Activated CD4-positive, CD25-positive, alpha-beta regulatory T cell treated with anti-CD3 and anti-CD28 coated beads, Interleukin-2, amount 50 U/mL, for 24 hours (primary cell): ENCODE measurements around the gene KCTD2.

Experiments
- ATAC-seq, 2 donors: fragments of 150-1000 bp; cut with Tn5 transposase; one replicate each; pipeline ENCODE4 v1.10.0; 2021; ENCODE audit warnings: mild to moderate bottlenecking in 1 of 2, moderate library complexity in 1 of 2

KCTD2 gene

DNA sequence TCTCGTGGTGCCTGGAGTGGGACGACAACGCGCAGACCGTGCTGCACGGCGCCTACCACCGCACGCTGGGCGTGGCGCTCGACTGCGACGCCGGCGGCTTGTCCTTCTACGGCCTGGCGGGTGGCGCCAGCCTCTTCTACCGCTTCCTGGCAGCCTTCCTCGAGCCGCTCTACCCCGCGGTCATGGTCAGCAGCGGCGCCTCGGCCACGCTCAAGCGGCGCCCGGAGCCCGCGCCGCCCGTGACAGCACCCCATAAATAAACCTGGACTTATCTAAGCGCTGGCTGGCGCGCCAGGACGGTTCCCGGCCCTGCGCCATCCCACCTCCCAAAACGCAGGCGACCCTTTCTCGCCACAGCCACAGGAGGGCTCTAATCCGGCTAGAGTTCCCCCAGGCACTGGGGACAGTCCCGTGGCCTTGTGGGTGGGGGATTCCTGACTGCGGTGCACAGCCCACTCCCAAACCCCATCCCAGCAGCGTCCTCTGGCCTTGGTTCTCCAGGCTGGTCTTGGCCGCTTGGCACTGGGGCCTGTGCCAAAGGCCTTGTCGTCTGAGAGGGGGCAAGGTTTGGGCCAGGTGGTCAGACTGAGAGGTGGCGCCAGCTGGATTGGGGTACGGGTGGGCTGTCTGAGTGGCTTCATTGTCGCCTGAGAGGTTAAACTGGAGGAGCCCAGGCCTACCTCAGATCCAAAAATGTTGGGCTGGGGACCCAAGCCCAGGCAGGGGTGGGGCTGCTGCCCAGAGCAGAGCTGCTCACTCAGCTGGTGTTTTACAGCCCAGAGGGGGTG is 30.7 kb downstream of the KCTD2 start:
- peak; percentile 85 to 86 for ATAC-seq

DNA sequence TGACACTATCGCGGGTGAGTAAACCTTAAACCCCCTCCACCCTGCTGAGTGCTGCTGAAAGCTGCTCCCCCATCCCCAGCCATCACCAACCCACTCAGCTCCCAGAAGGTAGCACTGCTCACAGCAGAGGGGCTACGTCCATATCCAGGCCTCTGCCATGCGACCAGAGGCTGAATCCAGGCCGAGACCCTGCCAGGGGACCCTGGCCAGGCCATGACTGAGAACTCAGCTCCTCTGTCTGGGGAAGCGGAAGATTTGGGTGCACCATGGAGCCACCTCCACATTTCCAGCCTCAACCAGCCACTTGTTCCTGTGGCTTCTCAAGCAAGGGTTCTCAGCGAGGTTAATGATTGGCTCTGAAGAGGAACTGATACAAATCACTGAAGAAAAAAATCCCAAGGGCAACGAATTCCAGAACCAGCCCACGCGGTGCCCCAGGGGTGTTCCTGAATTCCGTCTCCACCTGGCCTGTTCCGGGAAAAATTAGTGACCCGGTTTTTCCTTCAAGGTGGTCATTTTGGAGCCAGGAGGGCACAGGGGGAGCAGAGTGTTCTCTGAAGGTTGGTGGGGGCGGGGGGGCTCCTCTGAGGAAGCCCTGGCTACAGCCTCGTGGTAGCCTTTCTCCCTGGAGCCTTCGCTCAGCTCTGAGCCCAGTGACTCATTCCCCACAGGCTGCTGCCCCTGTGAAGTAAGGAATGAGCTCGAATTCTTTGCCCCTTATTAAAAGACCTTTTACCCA is 31.4 kb downstream of the KCTD2 start:
- ATAC-seq, result peak; percentile 30 to 31

DNA sequence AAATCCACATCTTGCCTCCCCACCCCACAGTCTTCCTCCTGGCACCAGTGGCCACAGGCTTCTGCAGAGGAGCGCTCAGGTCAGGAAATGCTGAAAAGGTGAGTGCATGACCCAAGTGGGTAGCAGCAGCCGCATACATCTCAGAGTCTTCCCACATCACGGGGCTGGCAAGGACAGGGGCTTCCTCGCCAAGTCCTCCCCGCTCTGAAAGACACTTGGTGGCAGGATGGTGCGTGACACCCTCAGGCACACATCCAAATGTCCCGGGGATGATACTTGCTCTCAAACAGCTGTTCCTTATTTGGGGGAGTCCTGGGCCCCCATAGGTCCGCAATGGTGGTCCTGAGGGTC is 32.0 kb downstream of the KCTD2 start:
- ATAC-seq, result no peak

DNA sequence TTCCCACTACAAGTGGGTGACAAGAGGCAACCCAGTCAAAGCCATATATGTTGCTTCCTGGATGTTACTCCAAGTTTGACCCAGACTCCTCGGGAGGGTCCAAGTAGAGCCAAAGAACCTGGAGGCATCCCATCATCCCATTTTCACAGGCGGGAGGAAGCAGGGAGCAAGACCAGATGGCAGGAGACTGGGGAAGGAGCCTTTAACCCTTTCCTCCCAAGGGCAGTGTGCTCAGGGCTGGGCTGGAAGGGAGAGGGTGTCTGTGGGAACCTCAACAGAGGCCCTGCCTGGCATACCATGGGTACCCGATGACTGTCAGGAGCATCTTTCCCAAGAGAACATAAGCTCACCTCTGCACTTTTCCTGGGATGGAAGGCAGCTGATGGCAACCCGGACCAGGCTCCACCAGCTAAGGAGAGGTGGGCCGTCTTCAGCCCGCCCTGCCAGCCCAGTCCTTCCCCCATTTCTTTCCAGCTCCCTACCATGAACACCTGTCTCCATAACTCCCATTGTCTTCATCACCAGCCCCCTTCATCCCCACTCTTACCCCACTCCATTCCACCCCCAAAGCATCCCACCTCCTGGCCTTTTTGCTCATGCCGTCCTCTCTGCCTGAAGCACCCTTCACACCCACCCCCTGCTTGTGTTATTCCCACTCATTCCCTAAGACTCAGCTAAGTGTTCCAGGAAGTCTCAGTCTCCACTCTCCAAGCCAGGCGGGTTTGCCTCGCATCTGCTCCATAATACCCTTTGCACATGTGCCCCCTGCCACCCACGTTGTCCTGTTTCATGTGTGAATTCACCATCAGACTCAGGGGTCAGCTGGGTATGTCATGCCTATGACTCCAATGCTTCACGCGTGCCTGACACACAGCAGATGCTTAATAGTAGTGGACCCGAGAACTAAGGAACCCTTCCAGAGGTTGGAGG is 34.9 kb downstream of the KCTD2 start:
- no peak for ATAC-seq

DNA sequence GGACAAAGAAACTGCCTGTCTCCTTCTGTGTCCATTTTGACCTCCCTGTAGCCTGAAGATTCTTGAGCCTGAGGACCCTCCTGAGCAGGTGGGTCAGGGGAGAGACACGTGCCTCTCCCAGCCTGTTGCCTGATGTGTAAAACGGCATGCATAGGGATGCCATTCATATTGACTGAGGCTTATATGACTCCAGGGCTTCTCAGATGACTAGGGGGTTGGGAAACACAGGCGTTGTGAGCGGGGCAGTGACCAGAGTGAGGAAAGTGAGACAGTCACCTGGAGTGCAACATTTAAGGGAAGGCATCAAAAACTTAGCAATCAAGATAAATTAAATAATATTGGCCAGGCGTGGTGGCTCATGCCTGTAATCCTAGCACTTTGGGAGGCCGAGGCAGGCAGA is 35.7 kb downstream of the KCTD2 start:
- ATAC-seq, result no peak

DNA sequence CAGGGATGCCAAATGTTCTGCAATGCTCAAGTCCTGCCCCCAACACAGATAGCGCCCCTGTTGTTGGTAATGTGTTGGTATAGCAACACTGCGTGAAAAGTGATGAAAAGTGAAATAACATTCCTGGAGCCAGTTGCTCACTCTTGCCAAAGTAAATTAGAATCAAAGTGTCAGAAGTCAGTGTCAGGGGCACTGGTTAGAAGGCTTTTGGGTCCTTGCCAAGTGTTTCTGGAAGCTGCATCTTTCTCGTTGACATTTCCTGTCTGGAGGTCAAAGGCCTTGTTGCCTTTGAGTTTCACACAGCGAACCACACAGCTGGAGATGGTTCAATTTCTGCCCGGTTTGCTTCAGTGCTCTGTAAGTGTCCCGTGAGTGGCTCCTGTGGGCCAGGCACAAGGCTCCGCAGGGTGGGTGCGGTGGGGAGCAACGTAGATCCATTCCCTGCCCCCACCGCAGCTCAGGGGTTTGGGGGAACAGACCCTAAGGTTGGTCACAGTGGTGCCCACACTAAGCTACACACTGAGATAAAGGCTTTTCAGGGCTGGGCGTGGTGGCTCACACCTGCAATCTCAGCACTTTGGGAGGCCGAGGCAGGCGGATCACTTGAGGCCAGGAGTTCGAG is 37.1 kb downstream of the KCTD2 start:
- ATAC-seq, result no peak

DNA sequence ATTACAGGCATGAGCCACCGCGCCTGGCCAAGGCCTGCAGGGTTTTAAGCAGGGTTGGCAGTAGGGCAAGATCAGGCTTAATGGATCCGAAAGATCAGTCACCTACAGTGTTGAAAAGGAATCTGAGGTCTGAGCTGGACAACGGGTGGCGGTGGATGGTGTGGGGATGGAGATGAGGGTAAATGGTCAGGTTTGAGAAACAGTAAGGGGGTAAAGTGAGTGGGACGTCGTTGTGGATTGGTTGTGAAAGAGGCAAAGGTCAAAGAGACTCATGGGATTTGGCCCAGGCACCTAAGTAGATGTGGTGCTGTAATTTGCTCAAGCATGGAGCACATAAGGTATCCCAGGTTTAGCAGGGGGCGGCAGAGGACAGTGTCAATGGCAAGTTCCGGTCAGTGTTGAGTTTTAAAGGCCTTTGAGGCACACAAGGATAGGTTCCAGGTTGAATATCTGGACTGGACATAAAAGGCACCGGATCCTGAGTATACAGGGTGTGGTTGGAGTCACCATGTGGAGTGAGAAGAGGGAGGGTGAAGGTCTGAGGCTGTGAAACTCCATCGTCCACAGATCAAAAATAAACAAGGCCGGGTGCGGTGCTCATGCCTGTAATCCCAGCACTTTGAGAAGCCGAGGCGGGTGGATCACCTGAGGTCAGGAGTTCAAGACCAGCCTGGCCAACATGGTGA is 39.6 kb downstream of the KCTD2 start:
- ATAC-seq, result no peak

DNA sequence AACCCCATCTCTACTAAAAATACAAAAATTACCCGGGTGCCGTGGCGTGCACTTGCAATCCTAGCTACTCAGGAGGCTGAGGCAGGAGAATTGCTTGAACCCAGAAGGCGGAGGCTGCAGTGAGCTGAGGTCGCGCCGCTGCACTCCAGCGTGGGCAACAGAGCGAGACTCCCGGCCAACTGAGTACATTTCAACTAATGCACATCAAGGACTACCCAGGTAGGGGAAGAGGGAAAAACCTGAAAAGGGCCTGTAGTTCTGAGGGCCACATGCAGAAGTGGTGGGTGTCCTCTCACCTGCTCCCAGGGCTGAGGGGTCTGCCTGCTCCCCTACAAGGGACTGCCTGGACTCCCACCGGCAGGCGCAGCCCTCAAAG is 40.1 kb downstream of the KCTD2 start:
- ATAC-seq, result no peak

DNA sequence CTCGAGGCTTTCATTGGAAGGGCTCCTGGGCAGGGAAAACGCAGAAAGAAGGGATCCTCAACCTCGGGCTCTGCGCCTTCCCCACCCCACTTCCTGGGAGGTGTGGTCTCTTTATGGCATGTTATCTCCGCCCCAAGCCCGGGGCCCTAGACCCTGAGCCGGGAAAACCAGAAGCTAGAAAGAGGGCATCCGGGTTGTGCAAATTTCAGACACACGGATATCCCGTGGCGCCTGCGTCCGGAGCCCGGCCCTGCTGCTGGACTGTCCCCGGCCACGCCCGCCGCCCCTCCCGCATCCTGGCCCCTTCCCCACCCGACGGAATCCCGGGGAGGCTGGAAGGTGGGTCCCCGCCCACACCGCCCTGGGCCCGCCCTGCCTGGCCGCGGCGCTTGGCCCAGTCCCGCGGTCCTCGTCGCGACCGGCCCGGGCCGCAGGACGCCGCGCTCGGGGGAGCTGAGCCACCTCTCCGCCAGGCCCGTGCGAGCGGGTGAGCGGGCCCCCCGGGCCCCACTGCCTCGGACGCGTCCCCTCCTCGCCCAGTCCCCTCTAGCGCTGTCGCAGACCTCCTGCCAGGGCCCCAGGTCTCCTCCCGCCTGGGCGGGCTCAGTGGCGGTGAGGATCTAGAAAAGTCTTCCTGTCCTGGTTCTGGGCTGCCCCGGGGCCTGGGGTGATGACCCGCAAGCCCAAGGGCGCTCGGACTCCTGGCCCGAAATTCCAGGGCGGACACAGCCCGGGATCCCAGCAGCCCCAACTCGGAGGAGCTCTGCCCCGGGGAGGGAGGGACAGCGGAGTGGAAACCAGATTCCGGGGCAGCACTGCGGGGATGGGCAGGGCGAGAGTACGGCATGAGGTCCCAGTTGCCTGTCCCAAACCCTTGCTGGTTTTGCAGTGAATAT is 40.8 kb downstream of the KCTD2 start, which contains the start of gene SLC16A5:
SLC16A5 (plus strand) TSS at position 397 of the 896 bp plus-strand sequence. CDS start 5,683 bp downstream, outside the sequence.
- peak; percentile 66 to 68 for ATAC-seq

DNA sequence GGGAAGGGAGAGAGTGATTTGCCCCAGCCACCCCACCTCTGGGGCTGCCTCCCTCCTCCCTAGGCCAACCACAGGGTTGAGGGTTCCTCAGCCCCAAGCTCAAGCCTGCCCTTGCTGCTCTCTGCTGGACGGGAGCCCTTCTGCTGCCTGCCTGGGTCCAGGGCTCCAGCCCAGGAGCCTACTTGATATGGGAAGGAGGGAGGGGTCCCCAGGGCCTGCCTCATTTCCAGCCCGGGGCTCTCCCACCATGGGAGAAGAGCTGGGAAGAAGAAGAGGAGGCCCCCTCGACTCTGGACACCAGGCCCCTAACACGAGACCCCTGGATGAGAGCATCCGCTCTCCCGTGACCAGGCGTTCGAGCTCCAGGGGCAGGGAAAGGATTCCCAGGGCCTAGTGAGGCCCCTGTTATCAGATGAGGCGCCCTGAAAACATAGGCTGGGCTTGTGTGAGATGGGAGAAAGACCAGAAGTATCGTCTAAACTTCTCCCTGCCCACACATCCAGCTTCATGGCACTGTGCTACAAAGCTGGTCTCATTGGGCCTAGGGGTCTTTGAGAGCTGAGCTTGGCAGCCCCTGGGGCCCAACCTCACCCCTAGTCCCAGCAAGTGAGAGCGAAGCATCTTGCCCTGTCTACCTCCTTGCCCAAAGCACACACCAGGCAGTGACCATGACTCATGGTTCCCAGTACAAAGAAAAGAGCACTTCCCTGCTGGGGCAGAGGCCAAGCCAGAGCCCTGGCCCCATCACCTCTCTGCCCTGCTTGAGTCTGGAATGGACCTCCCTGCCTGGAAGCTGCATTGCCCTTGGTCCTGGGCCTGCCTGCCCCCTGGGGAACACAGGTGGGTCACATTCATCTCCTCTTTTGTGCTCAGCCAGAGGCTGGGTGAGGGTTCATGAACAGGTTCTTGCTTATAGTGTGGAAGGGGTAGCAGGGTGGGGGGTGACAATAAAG is 41.7 kb downstream of the KCTD2 start:
- ATAC-seq, result peak in 1 of 2 donors; percentile 26

DNA sequence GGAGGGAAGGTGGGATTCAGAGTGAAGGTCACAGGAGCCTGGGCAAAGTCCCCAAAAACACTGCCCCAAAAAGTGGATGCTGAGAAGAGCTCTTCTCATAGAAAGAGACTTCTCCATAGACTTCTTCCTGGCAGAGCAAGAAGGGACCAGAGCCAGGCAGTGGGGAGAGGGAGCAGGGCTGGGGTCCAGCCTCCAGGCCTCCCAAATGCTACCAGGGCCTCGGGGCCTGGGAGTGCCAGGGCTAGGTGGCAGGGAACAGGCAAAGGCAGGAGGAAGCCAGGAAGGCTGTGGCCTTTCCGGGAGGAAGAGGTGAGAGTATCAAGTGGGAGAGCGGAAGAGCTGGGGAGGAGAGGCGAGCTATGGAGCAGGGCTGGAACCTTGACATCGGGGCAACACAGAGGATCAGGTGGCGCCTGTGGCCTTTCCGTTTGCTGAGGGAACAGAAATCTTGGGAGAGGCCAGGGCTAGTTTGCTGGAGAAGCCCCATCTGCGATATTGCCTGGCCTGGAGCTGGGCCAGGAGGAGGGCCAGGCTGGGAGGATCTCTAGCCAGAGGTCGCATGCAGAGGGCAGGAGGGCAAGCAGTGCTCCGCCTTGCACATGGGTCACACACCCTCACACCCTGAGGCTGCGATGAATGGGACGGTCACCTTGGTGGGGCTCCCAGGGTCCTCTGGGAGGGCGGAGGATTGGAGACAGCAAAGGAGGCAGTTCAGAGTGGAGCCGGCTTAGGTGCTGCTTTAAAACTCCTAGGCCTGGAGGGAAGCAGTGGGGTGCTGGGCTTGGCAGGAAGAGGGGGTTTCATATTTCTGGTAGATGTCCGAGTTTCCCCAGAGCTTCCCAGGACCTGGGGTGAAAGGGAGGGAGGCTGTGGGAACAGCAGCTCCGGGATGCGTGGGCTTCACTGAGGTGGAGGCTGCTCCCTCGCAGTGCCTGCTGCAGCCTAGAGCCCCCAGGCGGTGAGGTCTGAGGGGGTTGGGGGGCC is 44.1 kb downstream of the KCTD2 start:
- ATAC-seq, result no peak

DNA sequence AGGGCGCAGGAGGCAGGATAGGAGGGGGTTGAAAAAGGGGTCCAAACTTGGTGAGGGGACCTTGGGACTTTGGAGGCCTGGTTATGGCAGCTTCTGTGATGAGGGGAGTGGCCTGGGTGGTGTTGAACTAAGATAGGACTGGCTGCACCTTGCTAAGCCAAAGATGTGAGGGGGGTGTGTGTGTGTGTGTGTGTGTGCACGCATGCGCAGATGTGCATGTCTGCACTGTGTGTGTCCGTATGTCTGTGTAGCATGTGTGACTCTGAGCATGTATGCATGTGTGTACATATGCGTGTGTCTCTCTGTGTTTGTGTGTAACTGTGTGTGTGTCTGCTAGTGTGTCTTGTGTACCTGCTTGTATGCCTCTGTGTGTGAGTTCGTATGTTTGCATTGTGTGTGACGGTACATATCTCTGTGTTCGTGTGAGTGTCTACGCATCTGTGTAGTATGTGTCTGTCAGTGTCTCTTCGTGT is 44.9 kb downstream of the KCTD2 start:
- no peak for ATAC-seq

DNA sequence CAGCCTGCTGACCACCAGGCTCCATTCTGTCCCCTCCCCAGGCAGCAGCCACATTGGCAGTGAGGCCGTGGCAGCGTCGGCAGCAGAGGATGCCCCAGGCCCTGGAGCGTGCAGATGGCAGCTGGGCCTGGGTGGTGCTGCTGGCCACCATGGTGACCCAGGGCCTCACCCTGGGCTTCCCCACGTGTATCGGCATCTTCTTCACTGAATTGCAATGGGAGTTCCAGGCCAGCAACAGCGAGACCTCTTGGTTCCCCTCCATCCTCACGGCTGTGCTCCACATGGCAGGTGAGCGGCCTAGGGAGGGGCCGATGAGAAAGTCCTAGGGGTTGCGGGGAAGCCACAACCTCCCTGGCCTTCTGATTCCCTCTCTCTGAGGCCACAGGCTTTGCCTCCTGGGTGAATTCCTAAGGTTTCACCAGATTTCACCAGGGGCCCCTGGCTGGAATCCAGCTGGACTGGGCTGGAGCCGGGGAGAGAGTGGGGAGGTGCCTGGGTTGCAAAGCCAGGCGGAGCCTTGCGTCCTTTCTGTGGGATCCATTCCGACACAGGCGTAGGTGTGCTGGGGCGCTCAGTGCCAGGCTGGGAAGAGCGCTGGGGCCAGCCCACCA is 46.6 kb downstream of the KCTD2 start:
- ATAC-seq, result no peak

DNA sequence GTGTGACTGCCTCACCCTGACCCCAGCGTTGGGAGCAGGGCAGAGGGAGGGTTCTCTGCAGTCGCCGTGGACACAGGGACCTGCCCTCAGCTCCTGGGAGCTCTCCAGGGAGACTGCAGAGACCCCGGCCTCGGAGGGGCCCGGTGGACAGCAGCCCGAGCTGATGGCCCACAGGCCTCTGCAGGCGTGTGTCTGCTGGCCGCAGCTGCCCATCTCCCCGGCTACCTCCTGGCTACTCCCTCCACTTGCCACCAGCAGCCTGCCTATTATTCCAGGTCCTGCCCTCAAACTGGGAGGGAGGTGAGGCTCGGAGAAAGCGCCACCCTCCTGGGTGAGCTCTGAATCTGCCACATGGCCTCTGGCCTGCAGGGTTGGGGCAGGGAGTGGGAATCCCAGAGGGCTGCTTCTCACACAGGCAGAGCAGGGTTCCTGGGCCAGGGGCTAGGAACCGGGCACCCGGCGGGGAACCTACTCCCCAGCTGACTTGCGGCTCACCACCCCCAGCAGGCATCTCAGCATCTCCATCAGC is 47.9 kb downstream of the KCTD2 start:
- ATAC-seq, result no peak

DNA sequence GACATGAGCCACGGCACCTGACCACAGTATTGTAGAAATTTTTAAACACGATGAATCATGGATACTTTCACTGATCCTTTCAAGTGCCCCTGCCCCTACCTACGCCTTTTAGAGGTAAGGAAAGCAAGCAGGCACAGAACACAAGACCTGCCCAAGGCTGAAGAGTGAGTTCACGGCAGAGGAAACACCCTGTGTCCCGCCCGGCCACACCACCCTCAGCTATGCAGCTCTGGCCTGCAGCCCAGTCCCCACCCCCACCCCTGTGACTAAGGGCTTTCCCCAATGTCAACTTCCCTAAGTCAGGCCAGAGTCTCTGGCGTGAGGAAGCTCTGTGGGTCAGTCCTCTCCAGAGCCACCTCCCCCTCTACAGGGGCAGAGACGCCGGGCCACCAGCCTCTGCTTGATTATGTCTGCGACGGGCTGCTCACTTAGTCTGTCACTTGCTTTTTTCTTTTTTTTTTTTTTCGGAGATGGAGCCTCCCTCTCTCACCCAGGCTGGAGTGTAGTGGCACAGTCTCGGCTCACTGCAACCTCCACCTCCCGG is 49.1 kb downstream of the KCTD2 start:
- ATAC-seq, result no peak

DNA sequence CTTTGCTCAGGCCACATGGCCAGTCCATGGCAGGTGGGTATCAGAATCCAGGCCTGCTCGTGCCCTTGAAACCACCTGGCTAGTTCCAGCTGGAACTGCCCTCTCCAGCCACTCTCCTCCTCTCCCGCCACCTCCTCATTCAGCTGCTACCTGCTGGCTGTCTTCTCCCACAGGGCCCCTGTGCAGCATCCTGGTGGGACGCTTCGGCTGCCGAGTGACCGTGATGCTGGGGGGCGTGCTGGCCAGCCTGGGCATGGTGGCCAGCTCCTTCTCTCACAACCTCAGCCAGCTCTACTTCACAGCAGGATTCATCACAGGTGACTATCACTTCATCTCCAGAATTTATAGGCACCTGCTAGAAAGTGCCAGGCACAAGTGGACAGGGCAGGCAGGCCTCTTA is 50.8 kb downstream of the KCTD2 start:
- ATAC-seq, result no peak

DNA sequence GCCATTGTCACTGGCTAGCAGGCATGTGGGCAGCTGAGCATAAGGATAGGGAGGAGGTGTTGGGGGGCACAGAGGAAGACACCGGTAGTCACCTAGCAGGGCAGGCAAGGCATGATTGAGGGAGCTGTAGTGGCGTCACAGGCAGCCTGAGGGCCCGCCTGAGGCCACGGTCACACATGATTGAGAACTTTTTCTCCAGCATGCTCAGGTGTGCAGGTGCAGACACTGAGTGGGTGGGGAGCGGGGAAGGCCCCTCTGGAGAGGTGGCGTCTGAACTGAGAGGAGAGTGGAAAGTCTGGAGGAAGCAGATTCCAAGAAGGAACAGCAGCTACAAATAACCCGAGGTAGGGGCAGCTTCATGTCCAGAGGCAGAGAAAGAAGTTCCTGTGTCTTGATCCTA is 51.8 kb downstream of the KCTD2 start:
- ATAC-seq, result no peak
